Activated T-cell treated with anti-CD3 and anti-CD28 coated beads, Interleukin-2, amount 50 U/mL, for 24 hours (primary cell): ENCODE data around the gene ITPR1.

Source experiments
- DNase-seq: peaks from one replicate; pipeline ENCODE4 v3.0.0-alpha.2; 2020
- H3K27ac Mint-ChIP-seq: 2 replicates; pipeline ENCODE4 v1.8.0; 2020; ENCODE audit warnings: mild to moderate bottlenecking, mixed read lengths
- H3K27me3 Mint-ChIP-seq: 2 replicates; pipeline ENCODE4 v1.8.0; 2020; ENCODE audit warnings: mixed read lengths
- H3K36me3 Mint-ChIP-seq: 2 replicates; pipeline ENCODE4 v1.8.0; 2020; ENCODE audit warnings: low read depth, mixed read lengths
- H3K4me1 Mint-ChIP-seq: 2 replicates; pipeline ENCODE4 v1.8.0; 2020; ENCODE audit warnings: low read depth, mixed read lengths
- H3K4me3 Mint-ChIP-seq: 2 replicates; pipeline ENCODE4 v1.8.0; 2020; ENCODE audit warnings: mild to moderate bottlenecking, moderate library complexity, mixed read lengths
- H3K9me3 Mint-ChIP-seq: 2 replicates; pipeline ENCODE4 v1.8.0; 2020; ENCODE audit warnings: mixed read lengths

Gene ITPR1

GRCh38 chr3:4722103-4722502, 229.0 kb downstream of the ITPR1 start:
- peaks cover 65% of the 10 kb centered on the region for H3K36me3 Mint-ChIP-seq

GRCh38 chr3:4724051-4724629, 231.0 kb downstream of the ITPR1 start:
- Mint-ChIP-seq H3K4me3 (no peak overlapping the region), H3K36me3 (peaks cover 61% of the 10 kb centered on the region), H3K9me3 (no peaks in the 10 kb centered on the region), H3K27me3 (no peaks in the 10 kb centered on the region), H3K4me1 (peaks cover 29% of the 10 kb centered on the region), H3K27ac (no peak overlapping the region)
- no peak for DNase-seq

More at GRCh38 chr3:4722103-4722502, 229.0 kb downstream of the ITPR1 start:
- no peaks in the 10 kb centered on the region for H3K9me3 Mint-ChIP-seq
- no peak overlapping the region for H3K4me3 Mint-ChIP-seq
- DNase-seq = peak; percentile 43
- H3K27ac Mint-ChIP-seq = no peak overlapping the region
- no peaks in the 10 kb centered on the region for H3K27me3 Mint-ChIP-seq
- H3K4me1 Mint-ChIP-seq = peaks cover 29% of the 10 kb centered on the region

- Mint-ChIP-seq H3K4me1 (peaks cover 17% of the 10 kb centered on the region), H3K27ac (no peak overlapping the region)
Measured at GRCh38 chr3:4726549-4726948, 233.4 kb downstream of the ITPR1 start.

GRCh38 chr3:4729061-4729973, 236.2 kb downstream of the ITPR1 start:
- no peak overlapping the region for H3K27ac Mint-ChIP-seq
- no peaks in the 10 kb centered on the region for H3K9me3 Mint-ChIP-seq
- H3K4me3 Mint-ChIP-seq = no peak overlapping the region
- no peaks in the 10 kb centered on the region for H3K27me3 Mint-ChIP-seq
- peaks cover 5% of the 10 kb centered on the region for H3K4me1 Mint-ChIP-seq
- H3K36me3 Mint-ChIP-seq = peaks cover 55% of the 10 kb centered on the region
- DNase-seq = no peak

More at GRCh38 chr3:4726549-4726948, 233.4 kb downstream of the ITPR1 start:
- Mint-ChIP-seq H3K27me3 (no peaks in the 10 kb centered on the region), H3K4me3 (no peak overlapping the region), H3K36me3 (peaks cover 47% of the 10 kb centered on the region), H3K9me3 (no peaks in the 10 kb centered on the region)
- DNase-seq = no peak

- no peaks in the 10 kb centered on the region for H3K27me3 Mint-ChIP-seq
- H3K36me3 Mint-ChIP-seq = peaks cover 56% of the 10 kb centered on the region
- H3K9me3 Mint-ChIP-seq = no peaks in the 10 kb centered on the region
- no peak for DNase-seq
- H3K27ac Mint-ChIP-seq = no peak overlapping the region
- H3K4me3 Mint-ChIP-seq = no peak overlapping the region
- peaks cover 10% of the 10 kb centered on the region for H3K4me1 Mint-ChIP-seq
Measured at GRCh38 chr3:4730719-4731118, 237.6 kb downstream of the ITPR1 start.

GRCh38 chr3:4731543-4732111, 238.5 kb downstream of the ITPR1 start:
- peaks cover 12% of the 10 kb centered on the region for H3K4me1 Mint-ChIP-seq
- no peaks in the 10 kb centered on the region for H3K27me3 Mint-ChIP-seq
- no peak overlapping the region for H3K27ac Mint-ChIP-seq
- peaks cover 58% of the 10 kb centered on the region for H3K36me3 Mint-ChIP-seq
- DNase-seq = no peak
- no peaks in the 10 kb centered on the region for H3K9me3 Mint-ChIP-seq
- no peak overlapping the region for H3K4me3 Mint-ChIP-seq

- Mint-ChIP-seq H3K4me3 (no peak overlapping the region), H3K27me3 (no peaks in the 10 kb centered on the region), H3K9me3 (no peaks in the 10 kb centered on the region), H3K36me3 (peaks cover 63% of the 10 kb centered on the region), H3K27ac (no peak overlapping the region), H3K4me1 (peaks cover 24% of the 10 kb centered on the region)
- no peak for DNase-seq
Measured at GRCh38 chr3:4732925-4733324, 239.8 kb downstream of the ITPR1 start.

GRCh38 chr3:4734454-4734853, 241.3 kb downstream of the ITPR1 start:
- H3K36me3 Mint-ChIP-seq = peaks cover 66% of the 10 kb centered on the region
- no peak overlapping the region for H3K4me3 Mint-ChIP-seq
- no peaks in the 10 kb centered on the region for H3K27me3 Mint-ChIP-seq
- H3K9me3 Mint-ChIP-seq = peaks cover 3% of the 10 kb centered on the region
- no peak for DNase-seq
- peaks cover 38% of the 10 kb centered on the region for H3K4me1 Mint-ChIP-seq
- no peak overlapping the region for H3K27ac Mint-ChIP-seq

- Mint-ChIP-seq H3K27ac (no peak overlapping the region), H3K9me3 (peaks cover 7% of the 10 kb centered on the region), H3K4me3 (no peak overlapping the region), H3K4me1 (peaks cover 46% of the 10 kb centered on the region), H3K36me3 (peaks cover 74% of the 10 kb centered on the region), H3K27me3 (no peaks in the 10 kb centered on the region)
- DNase-seq = no peak
Measured at GRCh38 chr3:4735243-4735642, 242.1 kb downstream of the ITPR1 start.

GRCh38 chr3:4736284-4736861, 243.2 kb downstream of the ITPR1 start:
- H3K4me1 Mint-ChIP-seq = peaks cover 57% of the 10 kb centered on the region

GRCh38 chr3:4738737-4739274, 245.7 kb downstream of the ITPR1 start:
- Mint-ChIP-seq H3K36me3 (peaks cover 77% of the 10 kb centered on the region), H3K4me3 (no peak overlapping the region), H3K9me3 (peaks cover 7% of the 10 kb centered on the region), H3K27me3 (no peaks in the 10 kb centered on the region), H3K4me1 (peaks cover 65% of the 10 kb centered on the region), H3K27ac (peak overlapping the region; percentile 83)
- no peak for DNase-seq

More at GRCh38 chr3:4736284-4736861, 243.2 kb downstream of the ITPR1 start:
- Mint-ChIP-seq H3K36me3 (peaks cover 82% of the 10 kb centered on the region), H3K27ac (peak overlapping the region; percentile 22), H3K9me3 (peaks cover 7% of the 10 kb centered on the region), H3K4me3 (no peak overlapping the region), H3K27me3 (no peaks in the 10 kb centered on the region)
- no peak for DNase-seq

GRCh38 chr3:4739289-4740236, 246.4 kb downstream of the ITPR1 start:
- Mint-ChIP-seq H3K36me3 (peaks cover 70% of the 10 kb centered on the region), H3K27ac (peak overlapping the region; percentile 91), H3K4me3 (no peak overlapping the region), H3K9me3 (peaks cover 7% of the 10 kb centered on the region), H3K27me3 (no peaks in the 10 kb centered on the region), H3K4me1 (peaks cover 65% of the 10 kb centered on the region)
- DNase-seq = no peak

GRCh38 chr3:4740397-4741105, 247.4 kb downstream of the ITPR1 start:
- peak; percentile 47 for DNase-seq
- peaks cover 61% of the 10 kb centered on the region for H3K4me1 Mint-ChIP-seq
- peak overlapping the region; percentile 41 for H3K4me3 Mint-ChIP-seq
- H3K27me3 Mint-ChIP-seq = no peaks in the 10 kb centered on the region
- peaks cover 7% of the 10 kb centered on the region for H3K9me3 Mint-ChIP-seq
- H3K36me3 Mint-ChIP-seq = peaks cover 65% of the 10 kb centered on the region
- peak overlapping the region; percentile 91 for H3K27ac Mint-ChIP-seq
